GM19025 (cell line): ENCODE measurements around the gene TMBIM1.

Experiments used
- ATAC-seq: cut with Tn5 transposase; IDR thresholded peaks from one replicate; pipeline ENCODE4 v1.9.1; 2021; ENCODE audit warnings: mild to moderate bottlenecking, low read depth, moderate library complexity; ENCODE audit not compliant: unreplicated experiment

Gene TMBIM1

DNA sequence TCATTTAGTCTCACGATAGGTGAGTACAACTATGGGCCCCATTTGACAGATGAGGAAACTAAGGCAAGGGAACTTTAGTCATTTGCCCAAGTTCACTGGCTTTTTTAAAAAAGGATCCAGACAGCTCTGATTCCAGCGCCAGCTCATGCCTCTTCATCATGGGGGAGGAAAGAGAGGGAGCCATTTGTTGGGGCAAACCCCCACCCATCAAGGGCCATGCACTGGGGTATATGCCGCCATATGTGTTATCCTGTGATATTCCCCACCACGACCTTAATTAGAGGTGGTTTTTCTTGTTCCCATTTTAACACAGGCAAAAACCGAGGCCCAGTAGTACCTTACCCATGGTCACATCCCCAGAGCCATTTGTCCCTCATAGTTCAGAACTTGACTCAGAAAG is 32.1 kb downstream of the TMBIM1 start:
- ATAC-seq = no peak

GRCh38 chr2:218259099-218259961 is 33.0 kb downstream of the TMBIM1 start:
- no peak for ATAC-seq

- peak; percentile 43 for ATAC-seq
Measured at GRCh38 chr2:218257390-218257981, 34.8 kb downstream of the TMBIM1 start.

DNA sequence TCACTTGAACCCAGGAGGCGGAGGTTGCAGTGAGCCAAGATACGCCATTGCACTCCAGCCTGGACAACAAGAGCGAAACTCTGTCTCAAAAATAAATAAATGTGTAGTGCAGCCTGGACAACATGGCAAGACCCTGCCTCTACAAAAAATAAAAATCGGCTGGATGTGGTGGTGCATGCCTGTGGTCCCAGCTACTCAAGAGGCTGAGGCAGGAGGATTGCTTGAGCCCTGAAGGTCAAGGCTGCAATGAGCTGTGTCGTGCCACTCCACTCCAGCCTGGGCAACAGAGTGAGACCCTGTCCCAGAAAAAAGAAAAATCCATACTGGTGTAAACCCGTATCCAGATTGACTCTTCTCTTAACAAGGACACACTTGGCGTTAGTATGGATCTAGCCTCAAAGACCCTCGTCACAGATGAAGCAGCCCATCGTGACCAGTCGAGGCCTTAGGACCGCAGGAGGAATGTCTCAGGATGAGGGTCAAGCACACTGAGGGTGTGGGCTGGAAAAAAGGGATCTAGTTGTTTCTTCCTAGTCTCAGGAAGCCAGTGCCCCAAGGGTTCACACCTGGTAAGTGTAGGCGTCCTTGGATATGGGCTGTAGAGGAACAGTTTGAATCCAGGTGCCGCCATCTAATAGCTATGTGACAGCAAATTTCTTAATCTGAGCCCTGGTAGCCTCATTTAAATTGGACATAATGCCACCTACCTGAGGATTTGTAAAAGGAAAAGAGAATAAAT is 35.5 kb downstream of the TMBIM1 start:
- peak; percentile 6 for ATAC-seq

- no peak for ATAC-seq
Measured at GRCh38 chr2:218255446-218255845, 36.9 kb downstream of the TMBIM1 start.

DNA sequence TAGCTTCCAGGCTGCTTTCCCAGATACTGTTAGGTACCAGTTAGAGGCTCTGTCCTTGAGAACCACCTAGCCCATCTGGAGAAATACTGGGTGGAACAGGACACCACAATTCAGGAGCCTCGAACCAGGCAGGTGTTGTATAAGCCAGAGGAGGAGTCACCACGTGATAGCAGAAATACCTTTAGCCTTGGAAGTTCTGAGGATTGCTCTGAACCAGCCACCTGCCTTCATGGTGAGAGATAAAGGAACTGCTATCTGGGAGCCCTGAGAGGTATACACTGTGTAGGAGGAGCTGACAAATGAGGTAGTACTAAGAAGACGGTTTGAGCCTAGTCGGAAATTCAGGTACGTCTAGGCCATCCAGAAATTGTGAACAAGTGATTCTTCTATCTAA is 39.1 kb downstream of the TMBIM1 start:
- no peak for ATAC-seq

GRCh38 chr2:218252509-218253231 is 39.6 kb downstream of the TMBIM1 start:
- no peak for ATAC-seq

DNA sequence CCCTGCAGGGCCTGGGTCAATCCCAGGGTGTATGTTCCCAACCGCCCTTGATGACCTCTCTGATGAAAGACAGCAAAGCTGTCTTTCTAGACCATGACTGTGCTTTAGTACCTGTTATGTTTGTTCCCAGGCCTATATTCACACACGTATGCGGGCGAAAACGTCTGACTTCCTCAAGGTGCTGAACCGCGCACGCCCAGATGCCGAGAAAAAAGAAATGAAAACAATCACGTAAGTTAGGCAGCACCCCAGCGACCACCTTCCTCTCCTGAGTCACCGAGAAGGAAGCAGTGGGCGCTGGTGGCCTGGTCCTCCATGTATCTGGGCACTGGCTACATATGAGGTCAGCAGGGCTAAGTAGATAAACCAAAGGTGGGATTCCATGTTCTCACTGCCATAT is 42.6 kb downstream of the TMBIM1 start:
- no peak for ATAC-seq

DNA sequence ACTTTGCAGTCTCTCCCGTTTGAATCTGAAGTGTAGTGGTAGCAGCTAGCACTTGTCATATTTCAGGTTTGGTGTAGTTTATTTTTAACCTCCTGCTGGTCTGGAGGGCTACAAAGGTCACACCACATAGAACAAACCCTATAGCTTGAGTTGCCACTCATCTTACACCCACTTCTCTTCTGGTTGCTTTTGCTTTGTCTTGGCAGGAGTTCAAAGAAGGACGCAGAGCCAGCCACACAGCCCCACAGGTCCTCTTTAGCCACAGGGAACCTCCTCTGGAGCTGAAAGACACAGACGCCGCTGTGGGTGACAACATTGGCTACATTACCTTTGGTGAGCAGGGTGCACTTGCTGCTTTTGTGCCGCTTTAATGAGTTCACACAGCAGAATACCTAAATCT is 47.1 kb downstream of the TMBIM1 start:
- ATAC-seq = no peak

DNA sequence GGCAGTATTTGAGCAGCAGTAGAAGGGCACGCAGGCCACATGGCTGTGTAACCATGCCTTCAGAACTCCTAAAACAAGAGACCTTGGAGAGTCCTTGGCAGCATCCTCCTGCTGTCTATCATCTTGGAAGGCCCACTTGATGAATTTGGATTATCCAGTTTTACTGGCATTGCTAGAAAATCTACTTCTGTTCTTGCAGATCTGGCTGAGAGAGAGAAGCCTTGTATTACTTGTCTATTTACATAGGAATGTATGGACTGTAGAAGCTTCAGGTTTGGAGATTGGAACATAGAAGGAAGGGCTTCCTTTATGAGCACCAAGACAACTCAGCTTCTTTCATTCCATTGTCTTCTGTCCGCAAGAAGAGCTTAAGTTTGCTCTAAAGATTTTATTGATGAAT is 47.6 kb downstream of the TMBIM1 start:
- ATAC-seq = no peak

DNA sequence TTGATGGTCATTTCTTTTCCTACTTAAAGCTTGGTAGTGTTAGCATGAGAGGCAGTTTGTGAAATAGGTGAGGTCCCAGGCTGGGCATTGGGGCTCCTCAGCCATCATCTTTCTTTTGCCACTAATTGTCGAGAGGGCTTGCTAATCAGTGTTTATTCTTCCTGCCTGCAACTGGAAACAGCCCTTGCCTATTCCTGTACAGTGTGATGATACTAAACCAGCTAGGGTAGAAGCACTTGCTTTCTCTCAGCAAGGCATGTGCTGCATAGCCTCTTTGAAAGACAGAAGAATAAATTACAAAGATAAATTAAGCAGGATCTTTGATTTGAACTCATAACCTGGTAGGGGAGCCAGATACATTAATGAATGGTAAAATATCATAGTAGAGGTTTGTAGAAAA is 48.1 kb downstream of the TMBIM1 start:
- ATAC-seq = no peak

DNA sequence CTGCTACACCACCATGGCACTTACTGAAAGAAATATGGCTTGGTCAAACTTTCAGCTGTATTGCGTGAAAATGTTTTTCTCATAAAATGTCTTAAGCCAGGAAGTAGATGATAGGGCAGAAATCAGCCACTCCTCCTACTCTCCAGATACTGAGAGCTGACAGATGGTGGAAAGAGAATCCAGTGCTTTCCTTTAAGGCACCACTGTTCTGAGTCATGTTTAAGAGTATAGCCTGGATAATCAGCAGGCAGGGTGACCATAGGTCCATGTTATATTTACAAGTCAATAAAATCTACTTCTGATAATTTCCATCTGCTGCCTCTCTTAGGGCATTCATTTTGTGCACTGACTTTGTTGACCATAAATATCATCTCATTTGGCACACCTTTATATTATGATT is 53.4 kb downstream of the TMBIM1 start:
- ATAC-seq = no peak

- no peak for ATAC-seq
Measured at GRCh38 chr2:218236829-218237228, 55.5 kb downstream of the TMBIM1 start.

DNA sequence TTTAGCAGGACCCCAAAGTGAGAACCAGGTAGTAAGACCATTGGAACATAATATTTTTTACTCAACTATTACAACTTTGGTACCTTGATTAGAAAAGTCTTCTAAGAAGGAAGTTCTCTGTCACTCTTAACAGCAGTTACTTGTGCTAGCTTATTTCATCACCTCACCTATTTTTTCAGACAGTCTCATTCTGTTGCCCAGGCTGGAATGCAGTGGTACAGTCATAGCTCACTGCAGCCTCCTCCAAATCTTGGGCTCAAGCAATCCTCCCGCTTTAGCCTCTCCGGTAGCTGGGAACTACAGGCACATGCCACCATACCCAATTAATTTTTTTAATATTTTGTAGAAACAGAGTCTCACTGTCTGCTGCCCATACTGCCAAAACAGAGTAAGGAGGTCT is 57.3 kb downstream of the TMBIM1 start:
- ATAC-seq = no peak

DNA sequence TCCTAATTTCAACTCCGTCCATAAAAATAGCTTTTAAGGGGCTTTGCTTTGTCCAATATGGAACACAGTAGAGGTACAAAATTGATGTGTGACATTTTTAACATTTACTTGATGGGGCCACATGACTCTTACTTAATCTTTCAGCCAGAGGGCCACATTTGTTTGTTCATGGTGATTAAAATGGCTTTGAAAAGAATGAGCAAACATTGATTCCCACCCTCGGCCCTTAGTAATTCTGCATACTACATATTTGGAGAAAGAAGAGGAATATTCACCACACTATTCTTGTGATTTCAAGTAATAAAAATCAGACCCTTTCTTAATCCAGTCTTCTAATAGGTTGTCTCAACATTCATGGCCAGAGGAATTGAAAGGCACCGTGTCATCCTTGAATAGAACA is 57.8 kb downstream of the TMBIM1 start:
- no peak for ATAC-seq

- no peak for ATAC-seq
Measured at GRCh38 chr2:218233543-218233942, 58.8 kb downstream of the TMBIM1 start.

GRCh38 chr2:218230882-218231281 is 61.4 kb downstream of the TMBIM1 start:
- ATAC-seq = peak; percentile 61

- no peak for ATAC-seq
Measured at GRCh38 chr2:218229851-218230250, 62.5 kb downstream of the TMBIM1 start.

GRCh38 chr2:218229239-218229638 is 63.1 kb downstream of the TMBIM1 start:
- ATAC-seq = peak; percentile 58

DNA sequence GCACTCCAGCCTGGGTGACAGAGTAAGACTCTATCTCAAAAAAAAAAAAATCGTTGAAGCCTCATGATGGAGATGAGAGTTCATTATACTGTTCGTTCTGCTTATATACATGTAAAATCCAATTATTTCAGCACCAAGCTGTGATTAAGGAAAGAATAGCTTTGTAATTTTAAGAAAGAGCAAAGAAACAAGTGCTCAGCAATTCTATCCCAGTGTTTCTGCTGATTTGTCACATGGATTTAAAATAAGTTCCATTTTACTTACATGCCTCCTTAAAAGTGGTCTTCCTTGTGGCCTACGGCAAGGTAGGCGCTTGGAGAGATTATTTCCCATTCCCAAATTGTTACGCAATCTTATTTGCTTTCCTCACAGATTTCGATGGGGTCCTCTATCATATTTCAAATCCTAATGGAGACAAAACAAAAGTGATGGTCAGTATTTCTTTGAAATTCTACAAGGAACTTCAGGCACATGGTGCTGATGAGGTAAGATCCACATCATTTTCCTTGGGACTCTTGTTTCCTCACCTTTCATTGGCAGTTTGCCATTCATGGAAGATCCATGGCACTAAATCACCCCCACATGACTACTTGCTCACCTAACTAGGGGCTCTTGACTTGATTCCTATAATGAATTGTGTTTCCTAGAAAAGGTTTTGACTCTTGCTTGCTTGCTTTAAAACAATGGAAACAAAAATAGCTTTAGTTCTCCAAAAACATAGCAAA is 63.8 kb downstream of the TMBIM1 start:
- no peak for ATAC-seq
